Right atrium auricular region (tissue), 2 donors: ENCODE results near the gene PIGP. TPM values are rescaled to one million over a fixed set of nuclear protein-coding genes. Genes with fewer than 3 reads are reported as not detected.
"Not testable (repeated sequence)": the region's sequence is repeated elsewhere in the genome, so short reads cannot be mapped to it uniquely, and the experiment has no call there.

ENCODE experiments used
- DNase-seq: peaks from one replicate; pipeline ENCODE4 v3.0.0-alpha.2; 2019; ENCODE audit warnings: low spot score
- H3K27ac ChIP-seq, 2 donors: fragments of 200-600 bp; sonication (generic); 1 replicate in 1 of 2; 2 replicates in 1 of 2; pipeline ENCODE4 v1.5.1; 2016 to 2019
- H3K27me3 ChIP-seq, 2 donors: fragments of 200-600 bp; sonication (generic); one replicate each; pipeline versions ENCODE4 v1.5.1 to v1.6.0; 2017 to 2019
- H3K36me3 ChIP-seq: fragments of 200-600 bp; sonication (generic); one replicate; pipeline ENCODE4 v1.5.1; 2016
- H3K4me1 ChIP-seq, 2 donors: fragments of 200-600 bp; sonication (generic); one replicate each; pipeline versions ENCODE4 v1.5.1 to v1.6.0; 2017 to 2019
- H3K4me3 ChIP-seq, 2 donors: fragments of 200-600 bp; sonication (generic); 1 replicate in 1 of 2; 2 replicates in 1 of 2; pipeline ENCODE4 v1.5.1; 2017 to 2019; ENCODE audit warnings: mild to moderate bottlenecking in 1 of 2, moderate library complexity in 1 of 2
- H3K9me3 ChIP-seq, 2 donors: fragments of 200-600 bp; sonication (generic); one replicate each; pipeline ENCODE4 v1.5.1; 2019
- total RNA-seq, 2 donors: library from RNA; depleted of rRNA; stranded (reverse); fragments of >200 nt; gene quantifications; one replicate each; pipeline ENCODE4 v1.1.0, GENCODE V29; 2016
- TF ChIP-seq, protein P1 (sequence below), 2 donors: fragments of 200-600 bp; sonication (generic); IDR thresholded peaks; one replicate each; pipeline ENCODE4 v1.5.1; 2019; ENCODE audit warnings: antibody characterized with exemption in 2 of 2

The PIGP gene
- total RNA-seq: 10 to 100 TPM; 26.1 to 37.3 TPM

DNA sequence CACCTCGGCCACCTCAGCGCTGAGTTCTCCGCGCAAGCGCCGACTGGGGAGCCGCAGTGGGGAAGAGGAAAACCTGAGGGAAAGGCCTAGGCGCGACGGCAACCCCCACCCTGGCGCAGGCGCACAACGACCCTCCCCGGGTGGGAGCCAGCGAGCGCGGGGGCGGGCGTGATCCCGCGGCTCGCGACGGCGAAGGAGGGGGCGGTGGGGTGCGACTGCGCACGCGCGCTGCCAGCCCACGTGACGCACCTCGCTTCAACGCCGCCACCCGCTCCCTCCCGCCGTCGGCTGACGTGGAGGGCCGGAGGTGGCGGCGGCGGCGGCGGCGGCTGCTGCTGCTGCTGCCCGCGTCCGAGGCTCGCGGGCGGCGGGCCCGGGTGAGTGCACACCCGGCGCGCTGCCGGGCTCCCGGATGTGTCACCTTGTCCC lies at the start of gene PIGP, which contains the start of gene TTC3:
Gene PIGP (minus strand): TSS at position 84 of the 429 bp plus-strand sequence. CDS start 556 bp downstream, outside the sequence.
Gene TTC3 (plus strand): TSS at position 267 of the 429 bp plus-strand sequence. CDS start 14,004 bp downstream, outside the sequence.
- Histone ChIP-seq H3K36me3 (peaks cover 12% of the 10 kb centered on the region), H3K27me3 (no peaks in the 10 kb centered on the region), H3K4me3 (peak within 1 kb of the TSS; percentile 83), H3K27ac (peak within 1 kb of the TSS; percentile 95 to 100), H3K4me1 (peaks cover 0 to 23% of the 10 kb centered on the region in 2 donors), H3K9me3 (no peaks in the 10 kb centered on the region)
- peak; percentile 92 for DNase-seq
- TF ChIP-seq, protein P1, sequence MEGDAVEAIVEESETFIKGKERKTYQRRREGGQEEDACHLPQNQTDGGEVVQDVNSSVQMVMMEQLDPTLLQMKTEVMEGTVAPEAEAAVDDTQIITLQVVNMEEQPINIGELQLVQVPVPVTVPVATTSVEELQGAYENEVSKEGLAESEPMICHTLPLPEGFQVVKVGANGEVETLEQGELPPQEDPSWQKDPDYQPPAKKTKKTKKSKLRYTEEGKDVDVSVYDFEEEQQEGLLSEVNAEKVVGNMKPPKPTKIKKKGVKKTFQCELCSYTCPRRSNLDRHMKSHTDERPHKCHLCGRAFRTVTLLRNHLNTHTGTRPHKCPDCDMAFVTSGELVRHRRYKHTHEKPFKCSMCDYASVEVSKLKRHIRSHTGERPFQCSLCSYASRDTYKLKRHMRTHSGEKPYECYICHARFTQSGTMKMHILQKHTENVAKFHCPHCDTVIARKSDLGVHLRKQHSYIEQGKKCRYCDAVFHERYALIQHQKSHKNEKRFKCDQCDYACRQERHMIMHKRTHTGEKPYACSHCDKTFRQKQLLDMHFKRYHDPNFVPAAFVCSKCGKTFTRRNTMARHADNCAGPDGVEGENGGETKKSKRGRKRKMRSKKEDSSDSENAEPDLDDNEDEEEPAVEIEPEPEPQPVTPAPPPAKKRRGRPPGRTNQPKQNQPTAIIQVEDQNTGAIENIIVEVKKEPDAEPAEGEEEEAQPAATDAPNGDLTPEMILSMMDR (IDR thresholded peaks at IDR 0.05): no peak

GRCh38 chr21:37119421-37120218 lies 46.7 kb upstream of the PIGP start:
- H3K4me3 ChIP-seq: no peak overlapping the region
- peaks cover 4% of the 10 kb centered on the region for H3K36me3 ChIP-seq
- H3K27ac ChIP-seq: no peak overlapping the region
- H3K4me1 ChIP-seq: no peaks in the 10 kb centered on the region
- no peak for DNase-seq
- H3K9me3 ChIP-seq: no peaks in the 10 kb centered on the region
- TF ChIP-seq, protein P1 (IDR thresholded peaks at IDR 0.05): no peak
- no peaks in the 10 kb centered on the region for H3K27me3 ChIP-seq

GRCh38 chr21:37118187-37118826 lies 45.4 kb upstream of the PIGP start:
- Histone ChIP-seq H3K4me3 (no peak overlapping the region), H3K9me3 (no peaks in the 10 kb centered on the region), H3K4me1 (no peaks in the 10 kb centered on the region), H3K36me3 (no peaks in the 10 kb centered on the region), H3K27me3 (no peaks in the 10 kb centered on the region), H3K27ac (no peak overlapping the region)
- TF ChIP-seq, protein P1 (IDR thresholded peaks at IDR 0.05): no peak
- no peak for DNase-seq

GRCh38 chr21:37117204-37117603 lies 44.3 kb upstream of the PIGP start:
- no peaks in the 10 kb centered on the region for H3K27me3 ChIP-seq
- H3K36me3 ChIP-seq: no peaks in the 10 kb centered on the region
- DNase-seq: no peak
- no peak overlapping the region for H3K4me3 ChIP-seq
- TF ChIP-seq, protein P1 (IDR thresholded peaks at IDR 0.05): no peak
- no peaks in the 10 kb centered on the region for H3K9me3 ChIP-seq
- H3K27ac ChIP-seq: no peak overlapping the region
- no peaks in the 10 kb centered on the region for H3K4me1 ChIP-seq

DNA sequence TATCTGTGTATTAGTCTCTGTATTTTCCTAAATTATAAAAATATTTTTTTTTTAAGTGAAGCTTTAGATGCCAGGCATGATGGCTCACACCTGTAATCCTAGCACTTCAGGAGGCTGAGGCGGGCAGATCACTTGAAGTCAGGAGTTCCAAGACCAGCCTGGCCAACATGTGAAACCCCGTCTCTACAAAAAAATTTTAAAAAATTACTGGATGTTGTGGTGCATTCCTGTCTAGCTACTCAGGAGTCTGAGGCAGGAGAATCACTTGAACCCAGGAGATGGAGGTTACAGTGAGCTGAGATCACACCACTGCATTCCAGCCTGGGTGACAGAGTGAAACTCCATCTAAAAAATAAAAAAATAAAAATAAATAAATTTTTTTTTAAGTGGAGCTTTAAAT lies 43.6 kb upstream of the PIGP start:
- H3K4me1 ChIP-seq, H3K36me3 ChIP-seq, H3K27me3 ChIP-seq, H3K4me3 ChIP-seq, H3K27ac ChIP-seq, DNase-seq, H3K9me3 ChIP-seq: not testable (repeated sequence)

DNA sequence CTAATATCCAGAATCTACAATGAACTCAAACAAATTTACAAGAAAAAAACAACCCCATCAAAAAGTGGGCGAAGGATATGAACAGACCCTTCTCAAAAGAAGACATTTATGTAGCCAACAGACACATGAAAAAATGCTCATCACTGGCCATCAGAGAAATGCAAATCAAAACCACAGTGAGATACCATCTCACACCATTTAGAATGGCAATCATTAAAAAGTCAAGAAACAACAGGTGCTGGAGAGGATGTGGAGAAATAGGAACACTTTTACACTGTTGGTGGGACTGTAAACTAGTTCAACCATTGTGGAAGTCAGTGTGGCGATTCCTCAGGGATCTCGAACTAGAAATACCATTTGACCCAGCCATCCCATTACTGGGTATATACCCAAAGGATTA lies 41.4 kb upstream of the PIGP start:
- H3K27ac ChIP-seq, H3K36me3 ChIP-seq, H3K4me1 ChIP-seq, H3K9me3 ChIP-seq, H3K4me3 ChIP-seq, DNase-seq, H3K27me3 ChIP-seq: not testable (repeated sequence)

- H3K4me1 ChIP-seq, DNase-seq, H3K4me3 ChIP-seq, H3K27ac ChIP-seq, H3K9me3 ChIP-seq, H3K27me3 ChIP-seq: not testable (repeated sequence)
- H3K36me3 ChIP-seq: peaks cover 14% of the 10 kb centered on the region
These were observed 38.2 kb upstream of the PIGP start for GRCh38 chr21:37111029-37111428.
